LHCN-M2 (cell line): ENCODE results near the gene YOD1. TPM values are rescaled to one million over a fixed set of nuclear protein-coding genes. Genes with fewer than 3 reads are reported as not detected.
"Not testable (repeated sequence)": the region's sequence is repeated elsewhere in the genome, so short reads cannot be mapped to it uniquely, and the experiment has no call there.

Experiments
- DNase-seq: peaks from one replicate; pipeline ENCODE4 v3.0.0-alpha.2; 2012; ENCODE audit warnings: low read depth
- total RNA-seq: library from RNA; depleted of rRNA; stranded (reverse); fragments of >200 nt; gene quantifications from 2 replicates; pipeline ENCODE4 v1.2.3, GENCODE V29; 2014

Gene YOD1
- total RNA-seq, 1 experiment from 2014 or later: 5.6 TPM

GRCh38 chr1:207050480-207051190 lies 373 bp downstream of the YOD1 start:
- DNase-seq: peak; percentile 88

- DNase-seq: peak; percentile 47
Measured at GRCh38 chr1:207049974-207050391, 1.0 kb downstream of the YOD1 start.

- DNase-seq: no peak
Measured at GRCh38 chr1:207049514-207049913, 1.5 kb downstream of the YOD1 start.

- no peak for DNase-seq
Measured at GRCh38 chr1:207049054-207049453, 2.0 kb downstream of the YOD1 start.

GRCh38 chr1:207048041-207048440 lies 3.0 kb downstream of the YOD1 start:
- no peak for DNase-seq

GRCh38 chr1:207047505-207047904 lies 3.5 kb downstream of the YOD1 start:
- no peak for DNase-seq

- DNase-seq: no peak
Measured at GRCh38 chr1:207045453-207045852, 5.6 kb downstream of the YOD1 start.

- not testable (repeated sequence) for DNase-seq
Measured at GRCh38 chr1:207041397-207041796, 9.6 kb downstream of the YOD1 start.

GRCh38 chr1:207040181-207040533 lies 10.9 kb downstream of the YOD1 start:
- no peak for DNase-seq

GRCh38 chr1:207039380-207040180 lies 11.4 kb downstream of the YOD1 start:
- DNase-seq: no peak

GRCh38 chr1:207036865-207037264 lies 14.1 kb downstream of the YOD1 start:
- no peak for DNase-seq

GRCh38 chr1:207035877-207036551 lies 15.0 kb downstream of the YOD1 start:
- no peak for DNase-seq

- peak; percentile 71 for DNase-seq
Measured at GRCh38 chr1:207034998-207035397, 16.0 kb downstream of the YOD1 start.

GRCh38 chr1:207034208-207034607 lies 16.8 kb downstream of the YOD1 start:
- DNase-seq: no peak

- no peak for DNase-seq
Measured at GRCh38 chr1:207033302-207033701, 17.7 kb downstream of the YOD1 start.

- no peak for DNase-seq
Measured at GRCh38 chr1:207032528-207033017, 18.4 kb downstream of the YOD1 start, which contains the start of gene C1orf116. TSS of gene C1orf116 (minus strand) at chr1:207032756. CDS start at chr1:207027598, 5,158 bp downstream.

GRCh38 chr1:207031632-207032264 lies 19.3 kb downstream of the YOD1 start:
- no peak for DNase-seq

GRCh38 chr1:207031016-207031415 lies 20.0 kb downstream of the YOD1 start:
- no peak for DNase-seq

GRCh38 chr1:207030522-207031009 lies 20.4 kb downstream of the YOD1 start:
- no peak for DNase-seq

- DNase-seq: no peak
Measured at GRCh38 chr1:207029701-207030521, 21.1 kb downstream of the YOD1 start.
